B cell (primary cell): ENCODE results near the gene RAD51AP2.

Experiments
- CTCF ChIP-seq: fragments of 200-600 bp; IDR thresholded peaks from one replicate; pipeline ENCODE4 v1.8.0; 2022; ENCODE audit warnings: antibody characterized with exemption, mild to moderate bottlenecking
- EZH2 ChIP-seq: IDR thresholded peaks from 2 replicates; pipeline ENCODE4 v1.6.1; 2012; ENCODE audit warnings: borderline replicate concordance, low read depth, mild to moderate bottlenecking, moderate library complexity, low read length; ENCODE audit not compliant: insufficient read depth, poor library complexity, severe bottlenecking

- no peak for TF ChIP-seq CTCF
- no peak for TF ChIP-seq EZH2
These were observed 22.0 kb upstream of the RAD51AP2 start, which contains the start of gene VSNL1 for GRCh38 chr2:17540093-17540812.
